GM12875 (cell line): ENCODE measurements around the gene CHPT1.

Experiments
- H3K4me3 ChIP-seq: one replicate; pipeline ENCODE4 v1.5.1; 2011; ENCODE audit warnings: low read depth, low read length, control low read depth
- CTCF ChIP-seq: IDR thresholded peaks from 2 replicates; pipeline ENCODE4 v1.5.1; 2011; ENCODE audit warnings: low read depth, mild to moderate bottlenecking, control low read depth, inconsistent platforms, low read length, moderate library complexity, borderline replicate concordance; ENCODE audit not compliant: insufficient read depth

Gene CHPT1

DNA sequence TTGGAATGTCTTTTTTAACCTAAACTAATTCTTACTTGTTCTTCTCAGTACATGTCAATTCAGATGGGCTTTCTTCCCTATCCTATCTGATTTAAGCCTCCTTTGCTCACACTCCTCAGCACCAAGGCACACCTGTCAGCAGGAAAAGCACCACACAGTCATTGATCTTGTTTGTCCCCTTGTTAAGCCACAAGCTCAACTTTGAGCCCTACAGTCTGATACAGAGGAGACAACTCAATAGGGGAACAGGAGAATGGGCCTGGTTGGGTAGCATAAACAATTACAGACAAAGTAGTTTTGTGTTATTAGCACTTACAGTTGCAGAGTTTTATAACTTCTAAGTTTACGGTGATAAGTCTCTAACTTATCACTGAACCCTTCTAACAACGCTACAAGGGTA, 71.3 kb downstream of the CHPT1 start:
- TF ChIP-seq CTCF, result no peak
- no peak overlapping the region for H3K4me3 ChIP-seq

- no peak for TF ChIP-seq CTCF
- no peak overlapping the region for H3K4me3 ChIP-seq
Observed at GRCh38 chr12:101769865-101770264, 72.4 kb downstream of the CHPT1 start.

- TF ChIP-seq CTCF, result no peak
- H3K4me3 ChIP-seq, result no peak overlapping the region
Observed at GRCh38 chr12:101772012-101772775, 74.8 kb downstream of the CHPT1 start.

GRCh38 chr12:101773650-101774162, 76.3 kb downstream of the CHPT1 start:
- TF ChIP-seq CTCF, result peak; percentile 70
- no peak overlapping the region for H3K4me3 ChIP-seq

- no peak overlapping the region for H3K4me3 ChIP-seq
- TF ChIP-seq CTCF, result no peak
Observed at GRCh38 chr12:101775816-101776215, 78.4 kb downstream of the CHPT1 start.

GRCh38 chr12:101777485-101777884, 80.0 kb downstream of the CHPT1 start:
- H3K4me3 ChIP-seq, result no peak overlapping the region
- TF ChIP-seq CTCF, result no peak

- TF ChIP-seq CTCF, result no peak
- no peak overlapping the region for H3K4me3 ChIP-seq
Observed at GRCh38 chr12:101777978-101778377, 80.5 kb downstream of the CHPT1 start.
